ENCODE data around the gene ZNF304. TPM values are rescaled to one million over a fixed set of nuclear protein-coding genes. Genes with fewer than 3 reads are reported as not detected.

Gene ZNF304
- total RNA-seq (2022; extraction: Qiagen RNA extraction): 2.0 to 2.9 TPM (median 2.2 TPM) in 5 replicates

DNA sequence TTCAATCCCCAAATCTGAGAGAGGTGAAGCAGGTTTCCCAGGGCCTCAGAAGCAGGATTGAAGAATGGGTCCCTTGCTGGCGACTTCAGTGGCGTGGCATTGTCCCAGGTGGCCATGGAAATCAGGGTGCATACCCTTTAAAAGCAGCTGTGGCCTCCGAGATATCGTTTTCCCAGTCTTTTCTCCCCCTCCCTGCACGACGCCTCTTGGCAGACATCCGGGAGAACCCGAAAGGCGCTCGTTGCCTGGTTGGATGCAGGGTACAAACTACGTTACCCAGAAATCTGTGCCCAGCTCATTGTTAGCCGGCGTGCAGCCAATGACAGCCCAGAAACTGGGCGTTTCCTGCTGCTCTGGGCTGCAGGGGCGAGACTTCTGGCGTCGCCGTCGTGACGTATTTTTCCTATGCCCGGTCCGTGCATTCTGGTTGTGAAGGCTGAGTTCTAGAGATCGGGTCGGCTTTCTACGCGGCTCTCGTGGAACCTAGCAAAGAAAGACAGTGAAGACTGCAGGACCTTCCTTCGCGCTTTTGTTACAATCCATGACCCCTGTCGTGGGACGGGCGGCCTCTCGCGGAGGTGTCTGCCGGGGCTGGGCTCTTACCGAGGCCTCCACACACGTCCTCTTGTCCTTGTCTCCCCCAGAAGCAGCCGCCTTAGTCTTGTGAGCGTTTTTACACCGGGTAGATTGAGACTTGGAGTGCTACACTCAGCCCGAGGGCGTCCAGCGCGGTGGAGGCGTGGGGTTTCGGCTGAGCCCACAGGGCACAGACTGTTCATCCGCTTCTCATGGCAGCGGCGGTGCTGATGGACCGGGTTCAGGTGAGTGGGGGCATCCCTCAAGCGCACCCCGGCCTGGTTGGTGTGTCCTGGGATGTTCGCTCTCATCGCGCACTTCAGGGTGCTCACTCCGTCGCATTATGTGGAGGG lies at the start of gene ZNF304:
ZNF304 (plus strand) TSS at position 395 of the 929 bp plus-strand sequence; CDS start at position 789, 394 bp downstream.

DNA sequence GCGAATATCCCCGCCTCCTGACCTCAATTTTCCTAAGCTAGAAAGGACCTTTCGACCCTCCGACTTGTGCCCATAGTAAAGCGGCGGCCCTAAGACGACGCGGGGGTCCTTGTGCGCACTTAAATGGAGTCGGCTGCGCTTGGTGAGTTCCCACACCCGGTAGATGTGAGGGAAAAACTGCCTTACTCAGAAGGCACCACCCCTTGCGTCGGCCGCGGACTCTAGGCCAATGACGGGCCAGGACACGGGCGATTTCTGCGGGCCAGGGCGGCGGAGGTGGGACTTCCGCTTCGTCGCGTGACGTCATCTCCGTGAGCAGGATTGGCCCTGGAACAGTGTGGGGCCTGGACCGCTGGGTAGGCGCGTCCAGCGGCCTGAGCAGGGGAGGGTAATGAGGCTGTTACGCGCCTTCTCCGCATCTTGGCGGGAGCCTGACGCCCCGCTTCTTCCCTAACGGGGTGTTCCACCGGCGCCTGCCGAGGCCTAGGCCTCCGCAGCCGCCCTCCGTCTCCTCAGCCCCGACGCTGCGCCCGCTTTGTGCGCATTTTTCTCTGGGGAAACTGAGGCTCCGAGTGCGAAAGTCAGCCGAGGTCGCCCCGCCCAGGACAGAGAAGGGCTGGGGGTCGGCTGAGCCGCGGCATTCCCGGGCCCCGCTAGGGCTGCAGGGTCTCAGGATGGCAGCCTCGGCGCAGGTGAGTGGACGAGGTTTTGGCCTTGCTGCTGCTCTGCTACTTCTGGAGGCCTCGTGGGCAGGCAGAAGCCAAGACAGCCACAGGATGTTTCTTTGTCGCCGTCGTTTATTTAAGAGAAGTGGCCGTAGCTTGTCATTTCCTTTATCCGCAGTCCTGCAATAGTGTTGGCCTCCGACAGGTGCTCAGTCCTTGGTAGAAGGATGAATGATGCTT lies 30.6 kb upstream of the ZNF304 start, which contains the start of gene ZNF543:
ZNF543 (plus strand) TSS at position 293 of the 905 bp plus-strand sequence; CDS start at position 675, 382 bp downstream.

DNA sequence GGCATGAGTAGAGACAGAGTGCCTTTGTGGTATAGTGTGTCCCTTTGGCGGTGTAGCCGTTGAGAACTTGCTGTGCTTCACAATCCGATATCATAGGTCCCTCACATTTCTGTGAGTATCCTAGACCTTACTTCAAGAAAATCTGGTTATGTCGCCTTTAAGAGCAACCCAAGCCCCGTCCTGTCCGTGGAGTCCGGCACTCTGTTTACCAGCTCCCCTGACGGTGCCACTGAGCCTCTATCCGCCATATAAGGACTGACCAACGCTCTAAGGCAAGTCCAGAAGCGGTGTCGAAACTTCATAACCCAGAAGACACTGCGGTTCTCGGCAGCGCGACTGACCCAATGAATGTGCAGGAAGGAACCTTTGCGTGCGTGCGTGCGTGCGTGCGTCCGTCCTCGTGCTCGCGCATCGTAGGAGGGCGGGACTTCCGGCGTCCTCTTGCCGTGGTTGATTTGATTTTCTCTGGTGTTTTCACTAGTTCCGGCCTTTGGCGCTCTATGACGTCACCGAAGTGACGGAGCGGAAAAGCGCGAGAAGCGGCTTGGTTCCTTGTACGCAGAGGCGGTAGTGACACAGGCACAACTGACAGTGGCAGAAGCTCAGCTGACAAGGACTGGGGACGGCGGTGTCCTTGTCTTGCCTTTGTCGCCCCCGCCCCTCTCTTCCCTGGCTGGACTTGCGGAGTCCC lies 12.1 kb downstream of the ZNF304 start, which contains the start of the genes TRAPPC2B and ZNF547:
TRAPPC2B (plus strand) TSS at position 555 of the 691 bp plus-strand sequence. CDS start 1,283 bp downstream, outside the sequence.
ZNF547 (plus strand) TSS at position 555 of the 691 bp plus-strand sequence. CDS start 5,005 bp downstream, outside the sequence.

DNA sequence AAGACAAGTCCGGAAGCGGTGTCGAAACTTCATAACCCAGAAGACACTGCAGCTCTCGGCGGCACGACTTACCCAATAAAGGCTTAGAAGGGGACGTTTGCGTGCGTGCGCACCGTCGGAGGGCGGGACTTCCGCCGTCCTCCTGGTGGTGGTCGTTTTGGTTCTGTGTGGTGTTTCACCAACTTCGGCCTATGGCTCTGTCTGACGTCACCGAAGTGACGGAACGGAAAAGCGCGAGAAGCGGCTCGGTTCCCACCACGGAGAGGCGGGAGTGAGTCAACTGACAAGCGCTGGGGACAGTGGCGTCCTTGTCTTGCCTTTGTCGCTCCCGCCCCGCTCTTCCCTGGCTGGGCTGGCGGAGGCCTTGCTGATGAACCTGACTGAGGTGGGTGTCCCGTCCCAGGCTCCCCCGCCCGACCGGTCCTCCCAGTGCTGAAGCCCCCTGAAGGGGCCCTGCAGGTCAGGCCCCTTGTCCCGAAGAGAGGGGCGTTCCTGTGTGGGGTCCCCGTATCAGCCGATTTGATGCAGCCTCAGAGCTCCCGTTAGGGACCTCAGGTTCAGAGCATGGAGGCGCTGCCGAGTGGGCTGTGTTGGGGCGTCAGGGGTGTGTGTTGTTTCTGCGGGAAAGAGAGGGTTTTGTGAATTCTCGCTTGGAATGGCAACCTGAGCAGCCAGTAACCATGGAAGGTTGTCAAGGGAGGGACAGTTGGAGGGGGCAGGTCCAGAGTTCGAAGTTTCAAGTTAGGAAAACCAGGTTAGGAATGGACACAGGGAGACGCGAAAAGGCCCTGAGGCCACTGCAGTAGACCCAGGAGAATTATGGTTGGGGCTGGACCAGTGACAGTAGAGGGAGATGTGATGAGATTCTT lies 38.9 kb downstream of the ZNF304 start, which contains the start of gene ZNF548:
ZNF548 (plus strand) TSS at position 125 of the 869 bp plus-strand sequence; CDS start at position 371, 246 bp downstream.

Other genes with a start within 250 kb of the ZNF304 start
- gene USP29, start 231.3 kb upstream of the ZNF304 start, total RNA-seq (2022; extraction: Qiagen RNA extraction): not detected in 5 replicates
- gene ZIM3, start 206.1 kb upstream of the ZNF304 start, total RNA-seq (2022; extraction: Qiagen RNA extraction): not detected in 5 replicates
- gene DUXA, start 183.8 kb upstream of the ZNF304 start, total RNA-seq (2022; extraction: Qiagen RNA extraction): 0.14 TPM in 1 of 5 replicates, not detected in the others
- gene ZNF264, start 159.8 kb upstream of the ZNF304 start, total RNA-seq (2022; extraction: Qiagen RNA extraction): 6.9 to 9.4 TPM (median 7.6 TPM) in 5 replicates
- 0.13 to 0.46 TPM (median 0.28 TPM) in 5 replicates for gene AURKC, start 120.2 kb upstream of the ZNF304 start, total RNA-seq (2022; extraction: Qiagen RNA extraction)
- gene ZNF805, start 110.6 kb upstream of the ZNF304 start, total RNA-seq (2022; extraction: Qiagen RNA extraction): 1.1 to 2.5 TPM (median 2.0 TPM) in 5 replicates
- 0.76 to 1.3 TPM (median 1.1 TPM) in 5 replicates for gene ZNF460, start 70.8 kb upstream of the ZNF304 start, total RNA-seq (2022; extraction: Qiagen RNA extraction)
- gene ZNF543, start 30.8 kb upstream of the ZNF304 start, total RNA-seq (2022; extraction: Qiagen RNA extraction): 0.99 to 2.0 TPM (median 1.4 TPM) in 5 replicates
- gene TRAPPC2B, start 12.3 kb downstream of the ZNF304 start, total RNA-seq (2022; extraction: Qiagen RNA extraction): 11.8 to 16.4 TPM (median 15.0 TPM) in 5 replicates
- gene ZNF547, start 12.3 kb downstream of the ZNF304 start, total RNA-seq (2022; extraction: Qiagen RNA extraction): 1.0 to 2.5 TPM (median 1.4 TPM) in 5 replicates
- 3.2 to 5.6 TPM (median 4.0 TPM) in 5 replicates for gene ZNF548, start 38.6 kb downstream of the ZNF304 start, total RNA-seq (2022; extraction: Qiagen RNA extraction)
- gene ZNF17, start 59.9 kb downstream of the ZNF304 start, total RNA-seq (2022; extraction: Qiagen RNA extraction): 4.2 to 7.7 TPM (median 5.6 TPM) in 5 replicates
- 12.6 to 16.4 TPM (median 15.3 TPM) in 5 replicates for gene ZNF749, start 84.1 kb downstream of the ZNF304 start, total RNA-seq (2022; extraction: Qiagen RNA extraction)
- 0.05 to 0.08 TPM (median 0.06 TPM) in 4 of 5 replicates, not detected in the other for gene VN1R1, start 105.9 kb downstream of the ZNF304 start, total RNA-seq (2022; extraction: Qiagen RNA extraction)
- 1.0 to 2.9 TPM (median 1.4 TPM) in 5 replicates for gene ZNF772, start 126.3 kb downstream of the ZNF304 start, total RNA-seq (2022; extraction: Qiagen RNA extraction)
- 6.1 to 7.8 TPM (median 6.5 TPM) in 5 replicates for gene ZNF419, start 136.5 kb downstream of the ZNF304 start, total RNA-seq (2022; extraction: Qiagen RNA extraction)
- 4.4 to 7.4 TPM (median 4.7 TPM) in 5 replicates for gene ZNF773, start 148.7 kb downstream of the ZNF304 start, total RNA-seq (2022; extraction: Qiagen RNA extraction)
- 1.3 to 2.2 TPM (median 1.7 TPM) in 5 replicates for gene ZNF549, start 176.1 kb downstream of the ZNF304 start, total RNA-seq (2022; extraction: Qiagen RNA extraction)
- gene ZNF550, start 208.6 kb downstream of the ZNF304 start, total RNA-seq (2022; extraction: Qiagen RNA extraction): 2.1 to 4.0 TPM (median 3.6 TPM) in 5 replicates
- gene ZNF416, start 227.6 kb downstream of the ZNF304 start, total RNA-seq (2022; extraction: Qiagen RNA extraction): 3.6 to 4.9 TPM (median 4.5 TPM) in 5 replicates
- 0.03 TPM in 1 of 5 replicates, not detected in the others for gene ZIK1, start 232.9 kb downstream of the ZNF304 start, total RNA-seq (2022; extraction: Qiagen RNA extraction)
- 4.6 to 5.8 TPM (median 4.7 TPM) in 5 replicates for gene ZNF530, start 248.6 kb downstream of the ZNF304 start, total RNA-seq (2022; extraction: Qiagen RNA extraction)

Measured in A549 treated with Hydrocortisone at 1 μM for 4 hours (cell line).